Activated effector memory CD4-positive, alpha-beta T cell treated with Interleukin-2 at 50 U/mL for 16 hours (primary cell): ENCODE results near the gene KBTBD13.

Source experiments
- DNase-seq: peaks from one replicate; pipeline ENCODE4 v3.0.0-alpha.2; 2020

Gene KBTBD13

GRCh38 chr15:65052956-65053355, 23.6 kb upstream of the KBTBD13 start:
- no peak for DNase-seq

- DNase-seq: peak; percentile 25
Observed at GRCh38 chr15:65054333-65055200, 22.0 kb upstream of the KBTBD13 start.

DNA sequence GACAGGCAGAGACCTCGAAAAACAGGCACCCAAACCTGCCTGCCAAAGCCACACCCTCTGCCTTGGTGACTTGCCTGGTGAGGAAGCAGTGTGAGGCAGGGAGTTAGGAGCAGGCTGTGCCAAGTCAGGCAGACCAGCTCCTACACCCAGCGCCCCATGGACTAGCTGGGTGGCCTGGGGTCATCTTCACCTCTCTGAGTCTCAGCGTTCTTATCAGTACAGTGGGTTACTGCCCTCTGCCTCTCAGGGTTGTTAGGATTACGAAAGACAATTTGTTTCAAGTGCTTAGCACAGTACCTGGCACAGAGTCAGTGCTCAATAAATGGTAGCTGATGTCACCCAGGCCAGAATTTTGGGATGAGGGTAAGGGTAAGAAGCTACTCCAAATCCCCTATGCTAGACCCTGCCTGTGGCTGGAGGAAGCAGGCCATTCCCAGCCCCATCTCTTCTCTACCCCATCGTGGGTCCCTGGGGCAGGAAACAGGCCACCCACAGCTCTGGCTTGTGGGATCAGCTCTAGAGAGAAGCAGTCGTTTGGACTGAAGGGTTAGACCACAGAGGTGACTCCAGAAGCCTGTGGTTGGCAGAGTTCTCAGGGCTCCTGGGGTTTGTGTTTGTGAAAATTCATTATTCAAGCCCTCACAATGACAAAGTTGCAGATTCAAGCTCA, 21.2 kb upstream of the KBTBD13 start:
- no peak for DNase-seq

DNA sequence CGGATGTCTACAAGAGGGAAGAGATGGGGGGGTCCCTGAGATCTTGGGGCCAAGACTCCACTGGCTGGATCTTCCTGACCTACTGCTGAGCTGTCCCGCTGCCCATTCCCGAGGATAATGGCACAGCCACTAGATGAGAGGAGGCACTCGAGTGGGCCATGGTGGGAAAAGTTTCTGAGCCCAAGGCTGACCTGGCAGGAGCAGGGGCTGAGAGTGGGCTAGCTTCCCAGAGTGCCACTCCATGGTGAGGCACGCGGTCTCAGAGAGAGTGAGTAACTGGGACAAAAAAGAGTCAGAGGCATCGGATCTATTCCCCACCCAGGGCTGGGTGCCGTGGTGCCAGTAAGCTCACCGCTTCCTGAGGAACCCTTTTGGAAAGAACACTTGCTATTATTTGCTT, 20.4 kb upstream of the KBTBD13 start:
- DNase-seq: no peak

DNA sequence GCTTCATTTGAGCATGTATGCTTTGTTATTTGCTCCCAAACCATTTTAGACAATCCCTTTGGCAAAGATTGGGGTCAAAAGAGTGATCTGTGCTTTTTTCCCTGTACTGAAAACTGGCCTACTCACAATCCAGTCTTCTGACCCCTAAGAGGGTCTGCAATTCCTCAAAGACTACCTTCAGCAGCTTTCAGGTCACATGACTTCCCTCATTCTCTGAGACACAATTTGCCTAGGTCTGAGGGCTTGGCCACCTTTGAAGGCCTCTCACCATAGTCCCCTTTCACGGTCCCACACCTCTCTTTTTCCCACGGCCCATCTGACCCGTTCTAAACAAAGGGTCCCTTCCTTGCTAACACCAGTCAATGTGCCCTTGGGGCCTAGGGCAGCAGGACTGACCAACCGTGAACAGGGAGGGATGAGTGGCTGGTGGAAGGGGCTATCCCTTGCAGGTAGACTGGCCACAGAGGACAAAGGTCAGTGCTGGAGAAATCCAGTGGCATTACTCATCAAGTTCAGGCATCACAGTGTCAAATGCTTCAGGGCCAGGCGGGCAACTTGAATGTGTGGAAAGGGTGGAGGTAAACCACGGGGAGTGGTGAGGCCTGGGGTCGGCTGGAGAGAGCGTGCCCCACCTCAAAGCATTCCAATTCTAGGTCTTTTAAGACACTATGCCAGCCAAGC, 19.5 kb upstream of the KBTBD13 start:
- no peak for DNase-seq

- no peak for DNase-seq
Observed at GRCh38 chr15:65057549-65057940, 19.0 kb upstream of the KBTBD13 start.

GRCh38 chr15:65058394-65059368, 17.9 kb upstream of the KBTBD13 start:
- no peak for DNase-seq

GRCh38 chr15:65059369-65059750, 17.2 kb upstream of the KBTBD13 start:
- DNase-seq: no peak

- DNase-seq: no peak
Observed at GRCh38 chr15:65059931-65060596, 16.5 kb upstream of the KBTBD13 start.

GRCh38 chr15:65060641-65061397, 15.7 kb upstream of the KBTBD13 start:
- no peak for DNase-seq

DNA sequence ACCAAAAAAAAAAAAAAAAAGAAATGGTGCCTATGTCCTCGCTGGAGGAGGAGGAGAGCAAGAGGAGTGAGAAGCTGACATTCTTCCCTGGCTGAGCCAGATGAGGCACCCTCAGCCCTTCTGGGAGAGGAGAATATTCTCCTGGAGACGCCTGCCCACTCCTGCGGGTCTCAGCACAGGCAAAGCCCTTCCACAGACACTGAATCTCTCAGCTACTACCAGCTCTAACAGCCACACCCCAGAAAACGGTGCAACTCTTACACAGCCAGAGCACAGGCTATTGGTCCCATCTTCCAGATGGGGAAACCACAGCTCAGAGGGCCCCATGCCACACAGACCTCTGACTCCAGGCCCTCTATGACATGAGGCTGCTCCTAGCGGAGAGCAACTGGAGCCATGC, 14.5 kb upstream of the KBTBD13 start:
- DNase-seq: no peak

- DNase-seq: no peak
Observed at GRCh38 chr15:65062726-65063125, 13.8 kb upstream of the KBTBD13 start.

GRCh38 chr15:65066001-65066634, 10.4 kb upstream of the KBTBD13 start:
- DNase-seq: no peak

DNA sequence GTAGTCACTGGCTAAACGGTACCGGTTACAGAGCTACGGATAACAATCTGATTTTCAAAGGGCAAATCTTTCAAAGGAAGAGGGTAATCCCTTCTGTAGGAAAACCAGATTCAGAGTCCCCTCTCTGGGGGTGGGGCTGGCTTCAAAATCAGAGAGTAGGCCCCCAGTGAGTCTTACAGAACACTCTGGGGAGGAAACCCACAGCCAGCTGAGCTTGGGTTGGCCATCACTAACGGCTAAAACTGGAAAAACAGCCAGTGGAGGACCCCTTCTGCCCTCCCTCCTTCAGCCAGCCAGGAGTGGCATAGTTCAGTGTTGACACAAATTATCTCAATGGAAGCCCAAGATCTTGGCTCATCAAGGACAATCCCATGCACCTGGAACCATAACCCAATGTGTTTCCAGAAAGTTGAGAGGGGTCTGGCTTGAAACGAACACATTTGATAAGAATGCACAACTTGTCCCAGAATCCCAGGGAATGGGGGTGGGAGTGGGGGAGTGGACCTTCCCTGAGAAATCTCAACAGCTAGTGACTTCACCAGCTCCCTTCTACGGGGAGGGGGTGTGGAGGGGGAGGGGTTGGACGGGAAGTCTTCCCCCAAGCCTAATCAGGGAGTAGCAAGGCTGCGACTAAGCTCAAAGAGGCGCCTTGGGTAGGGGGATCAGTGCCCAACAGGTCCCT, 9.8 kb upstream of the KBTBD13 start:
- no peak for DNase-seq

DNA sequence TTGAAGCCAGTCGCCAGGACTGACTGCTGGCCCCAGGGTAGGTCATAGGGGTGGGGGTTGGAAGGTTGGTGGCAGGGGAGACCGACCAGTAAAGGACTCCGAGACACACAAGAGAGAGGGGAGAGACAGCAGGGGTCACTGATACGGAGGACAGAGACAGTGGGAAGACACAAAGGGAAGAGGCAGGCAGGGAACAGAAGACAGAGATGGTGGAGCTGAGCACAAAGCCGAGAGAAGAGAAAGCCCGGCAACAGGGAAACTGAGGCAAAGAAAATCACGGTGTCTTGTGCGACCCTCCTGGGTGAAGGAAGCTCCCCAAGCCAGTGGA, 9.3 kb upstream of the KBTBD13 start:
- DNase-seq: no peak

DNA sequence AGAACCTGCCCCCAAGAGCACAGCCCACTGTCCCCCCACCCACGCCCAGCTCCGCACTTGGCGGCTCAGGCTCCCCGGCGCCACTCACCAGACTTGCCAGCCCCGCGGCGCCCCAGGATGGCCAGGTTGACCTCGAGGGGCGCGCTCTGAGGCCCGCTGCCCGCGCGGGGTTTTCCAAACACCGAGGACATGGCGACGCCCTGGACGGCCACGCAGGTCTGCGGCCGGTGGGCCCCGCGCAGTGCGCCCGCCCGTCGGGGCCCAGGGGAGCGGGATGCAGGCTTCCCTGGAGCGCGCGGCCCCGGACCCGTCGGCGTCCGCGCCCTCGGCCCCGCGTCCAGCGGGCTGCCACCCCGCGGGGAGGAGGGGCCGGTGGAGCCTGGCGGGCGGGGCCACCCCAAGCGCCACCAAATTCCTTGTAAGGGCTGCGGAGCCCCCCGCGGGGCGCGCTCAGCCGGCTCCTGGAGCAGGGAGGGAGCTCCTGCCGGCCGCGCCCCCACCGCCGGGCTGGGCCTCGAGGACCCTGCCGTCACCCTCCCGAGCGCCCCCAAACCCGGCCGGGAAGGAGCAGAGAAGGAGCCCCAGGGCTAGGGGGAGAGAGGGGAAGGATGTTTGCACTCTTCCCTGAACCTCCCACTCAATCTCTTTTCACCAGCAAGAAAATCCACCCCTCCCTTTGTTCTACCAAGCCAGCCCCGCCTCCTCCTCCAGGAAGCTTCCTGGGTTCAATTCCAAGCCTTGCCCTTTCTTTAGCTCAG, 8.7 kb upstream of the KBTBD13 start, which contains the start of gene RASL12:
RASL12 (minus strand) TSS at position 347 of the 758 bp plus-strand sequence; CDS start at position 191, 156 bp downstream.
- no peak for DNase-seq

DNA sequence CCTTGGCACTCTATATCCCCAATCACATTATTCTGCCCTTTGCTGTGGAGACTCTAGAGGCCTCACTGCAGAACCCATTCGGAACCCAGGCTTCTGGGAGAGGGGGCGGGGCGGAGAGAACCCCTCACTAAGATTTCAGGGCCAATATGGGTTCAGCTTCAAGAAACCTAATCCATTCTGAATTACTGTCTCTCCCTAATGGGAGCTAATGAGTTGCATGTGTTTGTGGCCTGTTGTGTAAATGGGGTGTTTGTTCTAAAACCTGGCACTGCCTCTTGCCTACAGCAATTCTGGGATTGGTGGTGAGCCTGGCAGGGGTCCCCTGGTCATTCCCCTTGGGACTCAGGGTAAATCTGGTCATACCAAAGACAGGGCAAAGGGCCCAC, 8.2 kb upstream of the KBTBD13 start:
- DNase-seq: no peak

- DNase-seq: no peak
Observed at GRCh38 chr15:65069179-65069578, 7.4 kb upstream of the KBTBD13 start.

- DNase-seq: no peak
Observed at GRCh38 chr15:65069779-65070546, 6.6 kb upstream of the KBTBD13 start.
